CD8-positive, alpha-beta memory T cell (primary cell): ENCODE results near the gene RIMS1. TPM values are rescaled to one million over a fixed set of nuclear protein-coding genes. Genes with fewer than 3 reads are reported as not detected.
A peak's percentile ranks its signal among the peaks of the same experiment; 100 is the strongest.

ENCODE experiments used
- CTCF ChIA-PET: fragments of 350-600 bp; sonication (Branson Sonifier 250); formaldehyde crosslinking; loops from one replicate; lab custom pipeline; 2021; ENCODE audit warnings: antibody characterized with exemption; lab: Charles Lee
- POLR2A ChIA-PET: fragments of 350-600 bp; sonication (Branson Sonifier 250); formaldehyde crosslinking; loops from one replicate; lab custom pipeline; 2021; ENCODE audit warnings: antibody characterized with exemption; lab: Charles Lee
- DNase-seq, 5 donors: peaks; one replicate each; pipeline versions ENCODE4 v3.0.0 to v3.0.0-alpha.2; 2020 to 2022; ENCODE audit warnings: mixed read lengths in 1 of 5
- H3K27ac ChIP-seq: one replicate; pipeline ENCODE4 v1.7.0; 2013; ENCODE audit warnings: low read depth, mild to moderate bottlenecking, low read length, moderate library complexity
- H3K27me3 ChIP-seq: 2 replicates; pipeline ENCODE4 v1.7.0; 2013; ENCODE audit warnings: low read length, mild to moderate bottlenecking; ENCODE audit not compliant: insufficient read depth, poor library complexity, severe bottlenecking
- H3K36me3 ChIP-seq: 2 replicates; pipeline ENCODE4 v1.7.0; 2013; ENCODE audit warnings: mild to moderate bottlenecking, low read length, moderate library complexity; ENCODE audit not compliant: insufficient read depth
- H3K4me1 ChIP-seq: 2 replicates; pipeline ENCODE4 v1.7.0; 2013; ENCODE audit warnings: mild to moderate bottlenecking, low read length, moderate library complexity; ENCODE audit not compliant: insufficient read depth
- H3K4me3 ChIP-seq: 2 replicates; pipeline ENCODE4 v1.7.0; 2013; ENCODE audit warnings: mild to moderate bottlenecking, low read length
- H3K9me3 ChIP-seq: 2 replicates; pipeline ENCODE4 v1.7.0; 2013; ENCODE audit warnings: mild to moderate bottlenecking, low read length
- H3K27ac Mint-ChIP-seq, 8 donors: one replicate each; pipeline ENCODE4 v1.8.0; 2020 to 2021; ENCODE audit warnings: mixed read lengths in 8 of 8, mild to moderate bottlenecking in 6 of 8, inconsistent platforms in 3 of 8, moderate library complexity in 3 of 8
- H3K27me3 Mint-ChIP-seq, 2 donors: one replicate each; pipeline ENCODE4 v1.8.0; 2020 to 2021; ENCODE audit warnings: mixed read lengths in 2 of 2, mild to moderate bottlenecking in 1 of 2, moderate library complexity in 1 of 2
- H3K36me3 Mint-ChIP-seq, 3 donors: one replicate each; pipeline ENCODE4 v1.8.0; 2020 to 2021; ENCODE audit warnings: mixed read lengths in 3 of 3, inconsistent platforms in 1 of 3, mild to moderate bottlenecking in 1 of 3
- H3K4me1 Mint-ChIP-seq, 3 donors: one replicate each; pipeline ENCODE4 v1.8.0; 2020 to 2021; ENCODE audit warnings: mixed read lengths in 3 of 3, inconsistent platforms in 1 of 3, mild to moderate bottlenecking in 1 of 3
- H3K4me3 Mint-ChIP-seq, 7 donors: one replicate each; pipeline ENCODE4 v1.8.0; 2020 to 2021; ENCODE audit warnings: mixed read lengths in 7 of 7, mild to moderate bottlenecking in 6 of 7, moderate library complexity in 4 of 7, inconsistent platforms in 2 of 7
- H3K9me3 Mint-ChIP-seq, 5 donors: one replicate each; pipeline ENCODE4 v1.8.0; 2020 to 2022; ENCODE audit warnings: mixed read lengths in 5 of 5, mild to moderate bottlenecking in 3 of 5, moderate library complexity in 2 of 5, inconsistent platforms in 1 of 5
- polyA plus RNA-seq: library from polyadenylated mRNA; unstranded; fragments of 300-500 nt; fragmentation: Illumina TruSeq; gene quantifications from one replicate; pipeline ENCODE4 v1.2.3, GENCODE V29; 2021
- total RNA-seq, 2 experiments: library from RNA; stranded (reverse); gene quantifications; one replicate each; pipeline ENCODE4 v1.2.3, GENCODE V29; 2021

Gene RIMS1
- total and polyA plus RNA-seq, 3 experiments from 2014 or later: not detected

- H3K4me3 ChIP-seq: no peak overlapping the region
- H3K4me3 Mint-ChIP-seq: no peak overlapping the region
- peaks cover 0 to 2% (median 0%) of the 10 kb centered on the region in 3 donors for H3K4me1 Mint-ChIP-seq
- ChIA-PET POLR2A (no interaction called here), CTCF (interaction anchor here (1.5 to 8.7 kb wide), 2 partner anchors 709 to 713 kb away, joined by 4 to 90 read pairs; no protein-coding TSS in a partner anchor)
- no peak for DNase-seq
- H3K27me3 ChIP-seq: no peaks in the 10 kb centered on the region
- H3K36me3 Mint-ChIP-seq: no peaks in the 10 kb centered on the region
- no peaks in the 10 kb centered on the region for H3K9me3 ChIP-seq
- H3K36me3 ChIP-seq: no peaks in the 10 kb centered on the region
- H3K27ac ChIP-seq: no peak overlapping the region
- H3K27me3 Mint-ChIP-seq: peaks cover 7 to 26% of the 10 kb centered on the region in 2 donors
- H3K4me1 ChIP-seq: no peaks in the 10 kb centered on the region
- no peak overlapping the region for H3K27ac Mint-ChIP-seq
- no peaks in the 10 kb centered on the region for H3K9me3 Mint-ChIP-seq
These were observed 530.6 kb downstream of the RIMS1 start for GRCh38 chr6:72416744-72417465.

- H3K36me3 ChIP-seq: no peaks in the 10 kb centered on the region
These were observed 531.4 kb downstream of the RIMS1 start for GRCh38 chr6:72417759-72418158.

GRCh38 chr6:72418495-72418894 lies 532.1 kb downstream of the RIMS1 start:
- H3K4me1 Mint-ChIP-seq: no peaks in the 10 kb centered on the region
- Histone ChIP-seq H3K27ac (no peak overlapping the region), H3K9me3 (no peaks in the 10 kb centered on the region), H3K4me1 (no peaks in the 10 kb centered on the region), H3K4me3 (no peak overlapping the region), H3K27me3 (no peaks in the 10 kb centered on the region), H3K36me3 (no peaks in the 10 kb centered on the region)
- H3K36me3 Mint-ChIP-seq: no peaks in the 10 kb centered on the region
- peaks cover 3 to 21% of the 10 kb centered on the region in 2 donors for H3K27me3 Mint-ChIP-seq
- POLR2A ChIA-PET: no interaction called here
- no peak overlapping the region for H3K4me3 Mint-ChIP-seq
- no peak for DNase-seq
- no peak overlapping the region for H3K27ac Mint-ChIP-seq
- H3K9me3 Mint-ChIP-seq: no peaks in the 10 kb centered on the region
- CTCF ChIA-PET: interaction anchor here (1.2 to 1.5 kb wide), 3 partner anchors 707 to 711 kb away, joined by 3 to 4 read pairs (median 4); no protein-coding TSS in a partner anchor

More at GRCh38 chr6:72417759-72418158, 531.4 kb downstream of the RIMS1 start:
- H3K4me1 ChIP-seq: no peaks in the 10 kb centered on the region
- Mint-ChIP-seq H3K4me3 (no peak overlapping the region), H3K27me3 (peaks cover 3 to 21% of the 10 kb centered on the region in 2 donors), H3K9me3 (no peaks in the 10 kb centered on the region), H3K27ac (no peak overlapping the region), H3K4me1 (no peaks in the 10 kb centered on the region), H3K36me3 (no peaks in the 10 kb centered on the region)
- no peak overlapping the region for H3K4me3 ChIP-seq
- H3K27ac ChIP-seq: no peak overlapping the region
- CTCF ChIA-PET: interaction anchor here (1.4 to 1.5 kb wide), 2 partner anchors 708 to 712 kb away, joined by 4 read pairs; no protein-coding TSS in a partner anchor
- POLR2A ChIA-PET: no interaction called here
- H3K27me3 ChIP-seq: no peaks in the 10 kb centered on the region
- no peaks in the 10 kb centered on the region for H3K9me3 ChIP-seq
- DNase-seq: no peak

- no peaks in the 10 kb centered on the region for H3K27me3 ChIP-seq
- ChIA-PET POLR2A (no interaction called here), CTCF (interaction anchor here (1.9 kb wide), 1 partner anchor 8 kb away, joined by 12 read pairs; no protein-coding TSS in a partner anchor)
- H3K27ac ChIP-seq: no peak overlapping the region
- H3K4me3 ChIP-seq: no peak overlapping the region
- H3K36me3 Mint-ChIP-seq: no peaks in the 10 kb centered on the region
- peaks cover 0 to 14% of the 10 kb centered on the region in 2 donors for H3K27me3 Mint-ChIP-seq
- H3K4me3 Mint-ChIP-seq: no peak overlapping the region
- H3K4me1 ChIP-seq: no peaks in the 10 kb centered on the region
- no peaks in the 10 kb centered on the region for H3K4me1 Mint-ChIP-seq
- no peak overlapping the region for H3K27ac Mint-ChIP-seq
- no peaks in the 10 kb centered on the region for H3K9me3 ChIP-seq
- H3K36me3 ChIP-seq: no peaks in the 10 kb centered on the region
- no peaks in the 10 kb centered on the region for H3K9me3 Mint-ChIP-seq
- no peak for DNase-seq
These were observed 533.6 kb downstream of the RIMS1 start for GRCh38 chr6:72419966-72420365.

GRCh38 chr6:72420409-72420808 lies 534.1 kb downstream of the RIMS1 start:
- Histone ChIP-seq H3K4me1 (no peaks in the 10 kb centered on the region), H3K9me3 (no peaks in the 10 kb centered on the region), H3K27me3 (no peaks in the 10 kb centered on the region), H3K36me3 (no peaks in the 10 kb centered on the region), H3K4me3 (no peak overlapping the region), H3K27ac (no peak overlapping the region)
- Mint-ChIP-seq H3K27ac (peak overlapping the region in 1 of 8 donors; percentile 68), H3K4me1 (no peaks in the 10 kb centered on the region), H3K4me3 (no peak overlapping the region), H3K9me3 (no peaks in the 10 kb centered on the region), H3K27me3 (peaks cover 0 to 12% of the 10 kb centered on the region in 2 donors), H3K36me3 (no peaks in the 10 kb centered on the region)
- CTCF ChIA-PET: interaction anchor here (1.9 kb wide), 1 partner anchor 9 kb away, joined by 12 read pairs; no protein-coding TSS in a partner anchor
- POLR2A ChIA-PET: no interaction called here
- DNase-seq: no peak

GRCh38 chr6:72421387-72421786 lies 535.0 kb downstream of the RIMS1 start:
- H3K4me1 ChIP-seq: no peaks in the 10 kb centered on the region
- H3K36me3 Mint-ChIP-seq: no peaks in the 10 kb centered on the region
- H3K4me3 ChIP-seq: no peak overlapping the region
- POLR2A ChIA-PET: no interaction called here
- H3K9me3 ChIP-seq: no peaks in the 10 kb centered on the region
- H3K9me3 Mint-ChIP-seq: no peaks in the 10 kb centered on the region
- H3K36me3 ChIP-seq: no peaks in the 10 kb centered on the region
- CTCF ChIA-PET: interaction anchor here (1.9 kb wide), 1 partner anchor 10 kb away, joined by 12 read pairs; no protein-coding TSS in a partner anchor
- no peak overlapping the region for H3K4me3 Mint-ChIP-seq
- H3K27me3 Mint-ChIP-seq: peaks cover 0 to 9% of the 10 kb centered on the region in 2 donors
- no peak overlapping the region for H3K27ac ChIP-seq
- no peak overlapping the region for H3K27ac Mint-ChIP-seq
- no peaks in the 10 kb centered on the region for H3K4me1 Mint-ChIP-seq
- no peak for DNase-seq
- no peaks in the 10 kb centered on the region for H3K27me3 ChIP-seq

- ChIA-PET POLR2A (no interaction called here), CTCF (interaction anchor here (3.6 kb wide), 1 partner anchor 11 kb away, joined by 16 read pairs; no protein-coding TSS in a partner anchor)
- H3K4me3 Mint-ChIP-seq: no peak overlapping the region
- Histone ChIP-seq H3K4me1 (no peaks in the 10 kb centered on the region), H3K27ac (no peak overlapping the region), H3K4me3 (no peak overlapping the region), H3K27me3 (no peaks in the 10 kb centered on the region), H3K9me3 (no peaks in the 10 kb centered on the region), H3K36me3 (no peaks in the 10 kb centered on the region)
- no peak overlapping the region for H3K27ac Mint-ChIP-seq
- no peak for DNase-seq
- no peaks in the 10 kb centered on the region for H3K4me1 Mint-ChIP-seq
- H3K36me3 Mint-ChIP-seq: no peaks in the 10 kb centered on the region
- peaks cover 0 to 5% (median 0%) of the 10 kb centered on the region in 5 donors for H3K9me3 Mint-ChIP-seq
- peaks cover 0 to 9% of the 10 kb centered on the region in 2 donors for H3K27me3 Mint-ChIP-seq
These were observed 535.8 kb downstream of the RIMS1 start for GRCh38 chr6:72422171-72422570.

- Histone ChIP-seq H3K36me3 (no peaks in the 10 kb centered on the region), H3K9me3 (no peaks in the 10 kb centered on the region), H3K27ac (no peak overlapping the region), H3K27me3 (no peaks in the 10 kb centered on the region), H3K4me1 (no peaks in the 10 kb centered on the region), H3K4me3 (no peak overlapping the region)
- Mint-ChIP-seq H3K4me3 (no peak overlapping the region), H3K27me3 (peaks cover 0 to 4% of the 10 kb centered on the region in 2 donors), H3K27ac (no peak overlapping the region), H3K9me3 (peaks cover 0 to 5% (median 0%) of the 10 kb centered on the region in 5 donors), H3K4me1 (no peaks in the 10 kb centered on the region), H3K36me3 (no peaks in the 10 kb centered on the region)
- ChIA-PET CTCF (interaction anchor here (3.6 kb wide), 1 partner anchor 13 kb away, joined by 16 read pairs; no protein-coding TSS in a partner anchor), POLR2A (no interaction called here)
- no peak for DNase-seq
These were observed 538.1 kb downstream of the RIMS1 start for GRCh38 chr6:72424476-72424875.
